NCI-H146 treated with DMSO at 0.1 percent for 48 hours (cell line): ENCODE measurements around the gene TCF21.
"Not testable (repeated sequence)": the region's sequence is repeated elsewhere in the genome, so short reads cannot be mapped to it uniquely, and the experiment has no call there.

ENCODE experiments used
- DNase-seq: peaks from one replicate; lab custom pipeline; 2025; ENCODE audit not compliant: unreplicated experiment; lab: John Stamatoyannopoulos, UW

Gene TCF21

DNA sequence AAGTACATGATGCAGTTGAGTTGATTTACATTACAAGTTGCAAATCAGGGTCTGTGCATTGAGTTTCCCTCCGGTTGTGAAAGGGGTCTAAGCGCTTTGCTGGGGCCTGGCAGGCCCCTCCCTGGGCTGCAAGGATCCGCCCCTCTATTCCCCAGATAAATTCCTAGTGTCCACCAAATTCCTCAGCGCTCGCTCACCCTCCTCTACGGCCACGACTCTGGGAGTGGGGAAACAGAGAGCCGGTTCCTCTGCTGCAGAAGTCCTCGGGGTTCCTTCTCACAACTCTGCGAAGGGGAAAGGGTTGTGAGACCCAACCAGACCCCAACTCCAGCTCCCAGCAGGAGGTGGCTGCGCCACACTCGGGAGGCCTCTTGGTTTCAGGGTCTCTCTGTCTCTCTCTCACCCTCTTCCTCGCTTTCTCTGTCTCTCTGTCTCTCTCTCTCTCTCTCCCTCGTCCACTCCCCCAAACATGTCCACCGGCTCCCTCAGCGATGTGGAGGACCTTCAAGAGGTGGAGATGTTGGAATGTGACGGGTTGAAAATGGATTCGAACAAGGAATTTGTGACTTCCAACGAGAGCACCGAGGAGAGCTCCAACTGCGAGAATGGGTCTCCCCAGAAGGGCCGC lies at the start of gene TCF21:
TCF21 (plus strand) TSS at position 185 of the 628 bp plus-strand sequence; CDS start at position 470, 285 bp downstream.
- no peak for DNase-seq

DNA sequence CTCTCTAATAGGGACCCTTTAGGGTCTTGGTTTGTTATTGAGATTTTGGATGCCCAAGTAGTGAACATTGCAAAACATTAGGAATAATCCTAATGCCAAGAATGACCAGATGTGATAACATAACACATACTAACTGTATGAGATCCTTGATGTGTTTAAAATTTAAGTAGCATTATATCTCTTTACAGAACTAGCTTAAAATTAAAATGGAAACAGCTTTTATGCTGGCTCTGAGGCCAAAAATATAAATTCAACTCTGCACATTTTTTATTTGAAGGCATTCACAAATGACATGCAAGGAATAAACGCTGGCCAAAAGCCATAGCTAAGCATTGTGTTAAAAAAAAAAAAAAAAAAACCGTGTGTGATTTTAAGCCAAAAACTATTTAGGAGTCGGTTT lies 47.7 kb upstream of the TCF21 start:
- DNase-seq = no peak

DNA sequence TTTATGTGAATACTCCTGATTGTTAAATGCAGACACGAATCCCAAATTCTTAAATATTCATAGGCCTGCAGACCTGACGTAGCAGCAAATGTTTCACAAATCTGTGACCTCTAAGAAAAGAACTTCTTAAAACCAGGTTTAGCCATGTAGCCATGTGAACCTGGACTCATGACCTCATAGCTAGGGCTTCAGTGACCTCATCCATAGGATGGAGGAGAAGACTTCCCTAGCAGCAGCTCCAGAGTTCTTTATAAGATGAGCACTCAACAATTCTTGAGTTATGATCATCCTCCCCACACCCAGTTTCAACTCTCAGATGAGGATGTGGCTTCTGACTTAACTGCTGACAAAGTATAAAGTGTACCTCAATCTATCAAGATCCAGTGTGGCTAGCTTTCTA lies 45.8 kb upstream of the TCF21 start:
- no peak for DNase-seq

DNA sequence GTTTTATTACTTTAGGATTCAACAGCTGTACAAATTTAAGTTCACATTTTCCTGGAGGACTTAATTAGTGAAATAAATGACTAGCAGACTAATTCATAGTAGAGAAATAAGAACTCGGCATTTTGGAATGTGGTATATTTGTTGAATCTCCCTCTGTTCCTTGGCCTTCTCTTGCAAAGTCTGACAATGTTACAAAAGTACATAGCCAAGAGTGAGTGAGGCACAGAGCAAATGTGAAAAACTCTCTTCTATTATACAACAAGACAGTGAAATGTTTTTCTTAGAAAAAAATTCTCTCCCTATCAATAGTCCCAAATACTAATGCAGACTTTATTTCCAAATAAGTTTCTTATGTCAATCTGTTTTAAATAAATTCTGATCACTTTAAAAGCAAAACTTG lies 44.2 kb upstream of the TCF21 start:
- no peak for DNase-seq

DNA sequence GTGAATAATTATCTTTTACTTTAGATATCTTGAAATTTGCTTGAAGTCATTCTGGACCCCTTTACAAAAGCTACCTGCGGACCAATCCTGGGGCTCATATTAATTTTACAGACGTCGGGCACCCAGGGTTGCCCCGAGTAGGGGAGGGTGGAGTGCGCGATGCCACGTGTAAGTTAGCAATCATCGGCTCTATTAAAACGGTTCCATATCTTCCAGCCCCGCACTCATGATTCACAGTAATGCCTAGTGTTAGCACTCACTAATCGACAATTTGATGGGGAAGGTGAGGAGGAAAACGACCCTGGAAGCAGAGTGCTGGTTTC lies 34.9 kb upstream of the TCF21 start:
- no peak for DNase-seq

DNA sequence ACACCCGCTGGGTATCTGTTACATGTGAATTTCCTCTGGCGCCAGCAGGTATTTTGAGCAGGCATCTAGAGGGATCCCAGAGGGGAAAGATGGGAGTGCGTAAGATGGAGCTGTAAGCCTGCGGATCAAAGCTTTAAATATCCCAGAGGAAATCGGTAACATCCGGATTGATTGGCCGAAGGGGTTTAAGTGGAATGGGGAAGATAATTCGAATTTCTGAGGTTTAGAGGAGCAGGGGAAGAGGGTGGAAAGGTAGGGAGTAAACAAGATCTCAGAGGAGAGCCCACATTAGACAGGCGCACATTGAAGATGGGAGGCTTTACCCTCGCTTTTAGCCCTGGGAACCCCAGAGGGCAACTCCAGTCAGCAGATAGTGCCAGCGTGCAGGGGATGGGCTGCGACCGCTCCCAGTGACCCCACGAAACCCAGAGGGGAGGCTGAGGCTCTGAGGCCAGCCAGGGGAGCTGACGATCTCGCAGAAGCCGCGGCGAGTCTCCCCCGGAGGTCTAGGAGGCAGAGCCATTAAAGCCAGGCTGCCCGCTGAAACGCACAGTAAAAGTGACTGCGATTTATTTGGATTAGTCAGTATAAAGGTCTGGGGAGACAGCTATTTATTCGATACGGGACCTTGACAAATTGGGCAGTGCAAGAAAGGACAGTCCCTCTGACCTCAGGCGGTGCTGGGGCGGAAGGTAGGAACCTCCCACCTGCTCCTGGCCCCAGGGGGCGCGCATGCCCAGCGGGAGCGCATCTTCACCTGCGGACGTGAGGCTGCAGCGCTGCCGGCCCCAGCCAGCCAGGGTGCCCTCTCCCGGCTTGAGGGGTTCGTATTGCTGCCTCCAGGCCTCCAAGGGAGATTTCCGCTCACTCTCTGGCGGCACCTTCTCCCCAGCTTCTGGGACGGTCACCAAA lies 34.3 kb upstream of the TCF21 start:
- peak; percentile 38 for DNase-seq

DNA sequence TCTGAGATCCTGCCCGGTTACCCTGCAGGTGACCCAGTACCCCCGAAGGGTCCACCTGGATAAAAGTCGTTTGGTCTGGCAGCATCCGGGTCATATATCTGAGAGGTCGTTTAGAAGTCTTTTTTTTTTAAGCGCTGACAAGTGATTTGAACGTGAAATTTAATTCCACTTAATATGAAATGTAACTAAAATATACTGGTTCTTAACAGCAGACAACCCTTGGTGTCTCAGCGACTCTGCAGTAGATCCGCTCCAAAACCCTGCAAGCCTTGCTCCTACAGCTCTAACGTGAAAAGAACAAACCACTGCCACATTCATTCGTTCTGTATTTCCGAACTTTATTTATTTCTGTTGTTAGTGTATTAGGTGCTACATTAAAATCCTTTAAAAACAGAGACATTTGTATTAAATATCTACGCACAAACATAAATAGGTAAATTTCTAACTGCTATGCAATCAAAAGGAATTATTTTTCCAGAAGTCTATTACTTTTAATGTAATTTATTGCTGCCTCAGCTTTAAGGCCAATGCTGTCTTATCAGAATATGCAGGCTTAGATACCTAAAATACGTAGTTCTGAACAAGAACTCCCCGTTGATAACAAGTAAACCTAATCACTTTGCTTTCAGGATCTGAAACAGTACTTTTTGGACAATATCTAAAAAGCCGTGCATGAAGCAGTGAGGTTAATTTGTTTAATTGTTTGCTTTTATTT lies 33.5 kb upstream of the TCF21 start:
- no peak for DNase-seq

DNA sequence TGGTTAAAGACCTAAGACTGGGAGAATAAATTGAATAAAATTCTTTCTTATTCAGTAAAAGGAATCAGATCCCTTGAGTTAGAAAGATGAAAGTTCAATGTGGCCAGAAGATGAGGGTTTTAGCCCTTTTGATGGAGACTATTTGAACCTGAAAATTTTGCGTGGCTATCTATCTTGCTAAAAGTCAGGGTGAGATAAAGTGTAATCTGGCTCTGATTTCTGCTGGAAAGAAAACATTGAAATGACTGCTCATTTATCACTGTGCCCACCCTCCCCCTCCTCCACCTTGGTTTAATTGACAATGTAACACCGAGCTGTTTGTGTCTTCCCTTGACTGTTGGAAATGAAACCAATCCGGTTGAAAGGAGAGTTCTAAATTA lies 32.9 kb upstream of the TCF21 start:
- DNase-seq = no peak

DNA sequence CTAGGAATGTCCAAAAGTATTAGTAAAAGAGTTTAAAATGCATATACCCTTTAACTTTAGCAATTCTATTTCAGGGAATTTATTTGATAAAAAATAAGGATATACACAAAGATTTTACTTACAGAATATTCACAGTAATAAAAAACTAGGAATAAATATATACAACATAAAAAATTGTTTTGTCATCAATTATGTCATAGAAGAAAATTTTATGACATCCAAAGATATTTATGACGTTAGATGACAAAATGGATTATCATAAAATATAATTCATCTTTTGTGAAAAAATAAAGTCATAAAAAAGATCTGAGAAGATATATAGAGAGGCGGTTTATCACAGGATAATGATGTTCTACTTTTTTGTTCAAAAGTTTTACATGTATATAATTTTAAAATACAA lies 32.0 kb upstream of the TCF21 start:
- no peak for DNase-seq

DNA sequence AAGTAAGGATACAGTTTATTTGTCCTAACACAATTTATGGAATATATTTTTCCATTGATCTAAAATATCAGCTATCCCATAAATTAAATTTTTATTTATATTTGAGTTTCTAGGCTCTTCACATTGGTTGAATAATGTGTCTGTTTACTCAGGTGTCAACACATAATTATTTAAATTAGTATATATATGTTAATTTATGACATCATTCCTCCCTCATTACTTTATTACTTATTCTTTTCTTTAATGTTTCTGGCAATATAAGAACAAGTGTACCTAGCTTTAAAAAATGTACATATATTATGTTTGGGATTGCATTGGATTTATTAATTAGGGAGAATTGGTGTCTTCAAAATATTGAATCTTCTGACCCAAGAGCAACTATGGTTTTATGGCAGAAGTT lies 31.2 kb upstream of the TCF21 start:
- DNase-seq = no peak

DNA sequence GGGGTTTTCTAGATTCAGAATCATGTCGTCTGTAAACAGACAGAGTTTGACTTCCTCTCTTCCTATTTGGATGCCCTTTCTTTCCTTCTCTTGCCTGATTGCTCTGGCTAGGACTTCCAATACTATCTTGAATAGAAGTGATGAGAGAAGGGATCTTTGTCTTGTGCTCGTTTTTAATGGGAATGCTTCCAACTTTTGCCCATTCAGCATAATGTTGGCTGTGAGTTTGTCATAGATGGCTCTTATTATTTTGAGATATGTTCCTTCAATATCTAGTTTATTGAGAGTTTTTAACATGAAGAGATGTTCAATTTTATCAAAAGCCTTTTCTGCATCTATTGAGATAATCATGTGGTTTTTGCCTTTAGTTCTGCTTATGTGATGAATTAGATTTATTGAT lies 27.6 kb upstream of the TCF21 start:
- DNase-seq = not testable (repeated sequence)

DNA sequence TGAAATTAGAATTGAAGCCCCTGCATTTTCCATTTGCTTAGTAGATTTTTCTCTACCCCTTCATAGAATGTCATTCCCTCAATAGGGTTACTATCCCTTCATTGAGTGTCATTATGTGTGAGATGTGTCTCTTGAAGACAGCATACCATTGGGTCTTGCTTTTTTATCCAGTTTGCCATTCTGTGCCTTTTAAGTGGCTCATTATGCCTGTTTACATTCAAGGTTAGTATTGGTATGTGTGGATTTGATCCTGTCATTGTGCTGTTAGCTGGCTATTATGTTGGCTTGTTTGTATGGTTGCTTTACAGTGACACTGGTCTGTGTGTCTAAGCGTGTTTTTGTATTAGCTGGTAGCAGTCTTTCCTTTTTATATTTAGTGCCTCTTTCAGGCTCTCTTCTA lies 25.7 kb upstream of the TCF21 start:
- no peak for DNase-seq

DNA sequence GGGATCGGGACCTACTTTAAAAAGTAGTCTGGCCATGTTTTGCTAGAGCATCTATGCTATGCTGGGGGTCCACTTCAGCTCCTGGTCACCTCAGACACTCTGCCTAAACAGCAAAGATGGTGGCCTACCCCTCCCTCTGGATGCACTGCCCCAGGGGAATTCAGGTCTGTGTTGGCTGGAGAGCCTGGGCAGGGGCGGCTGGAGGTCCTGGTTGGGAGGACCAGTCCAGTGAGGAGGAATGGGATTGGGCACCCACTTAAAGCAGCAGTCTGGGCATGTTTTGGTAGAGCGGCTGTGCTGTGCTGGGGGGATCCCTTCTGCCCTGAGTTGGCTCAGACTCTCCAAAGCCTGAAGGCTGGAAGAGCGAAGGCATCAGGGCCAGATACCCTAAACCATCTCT lies 23.2 kb upstream of the TCF21 start:
- no peak for DNase-seq

DNA sequence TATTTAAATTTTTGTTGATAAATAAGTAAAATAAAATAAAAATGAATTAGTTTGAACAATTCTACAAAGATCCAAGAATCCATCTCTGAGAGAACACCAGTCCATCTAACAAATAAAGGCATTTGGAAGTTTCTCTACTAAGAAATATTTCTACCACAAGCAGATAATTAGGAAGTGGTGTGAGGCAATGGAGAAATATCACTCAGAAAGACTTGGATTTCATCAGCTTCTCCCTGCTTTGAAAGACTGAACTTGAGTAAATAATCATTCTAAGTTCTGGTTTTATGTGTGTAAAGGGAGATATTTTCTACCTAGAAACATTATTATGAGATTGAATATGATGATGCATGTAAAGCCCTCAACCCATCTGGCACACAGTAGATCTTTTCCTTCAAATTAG lies 17.8 kb upstream of the TCF21 start:
- no peak for DNase-seq

DNA sequence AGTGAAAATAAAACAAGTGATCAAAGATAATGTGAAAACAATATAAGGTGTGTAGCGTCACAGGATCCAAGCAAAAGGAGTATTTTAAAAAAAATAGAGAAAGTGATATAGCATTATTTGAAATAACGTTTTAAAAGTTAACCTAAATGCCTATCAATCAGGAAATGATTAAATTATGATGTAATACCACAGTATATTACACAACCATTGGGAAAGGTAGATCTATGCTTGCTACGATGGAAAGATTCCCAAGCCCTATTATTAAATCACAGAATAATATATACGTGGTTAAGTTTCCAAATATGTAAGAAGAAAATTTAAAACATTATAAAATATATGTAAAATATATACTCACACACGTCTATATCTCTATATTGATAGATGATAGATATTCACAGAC lies 15.4 kb upstream of the TCF21 start:
- no peak for DNase-seq

DNA sequence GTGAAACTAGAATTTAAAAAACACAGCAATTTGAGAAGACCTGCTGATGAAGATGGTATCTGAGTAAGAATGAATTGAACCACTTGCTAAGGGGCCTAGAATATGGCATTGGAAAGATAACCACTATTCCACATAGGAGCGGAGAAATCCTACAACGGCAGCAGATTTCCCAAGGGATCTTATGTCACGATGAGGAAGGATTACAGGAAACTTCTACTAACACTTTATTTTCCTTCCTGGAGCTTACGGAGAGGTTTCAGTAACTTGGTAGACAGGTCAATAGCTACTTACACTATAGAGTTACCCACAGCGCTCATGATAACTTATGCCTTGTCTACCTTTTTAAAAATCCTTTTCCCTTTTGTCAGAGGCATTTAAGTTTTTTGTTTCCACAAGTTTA lies 11.8 kb upstream of the TCF21 start:
- DNase-seq = no peak

DNA sequence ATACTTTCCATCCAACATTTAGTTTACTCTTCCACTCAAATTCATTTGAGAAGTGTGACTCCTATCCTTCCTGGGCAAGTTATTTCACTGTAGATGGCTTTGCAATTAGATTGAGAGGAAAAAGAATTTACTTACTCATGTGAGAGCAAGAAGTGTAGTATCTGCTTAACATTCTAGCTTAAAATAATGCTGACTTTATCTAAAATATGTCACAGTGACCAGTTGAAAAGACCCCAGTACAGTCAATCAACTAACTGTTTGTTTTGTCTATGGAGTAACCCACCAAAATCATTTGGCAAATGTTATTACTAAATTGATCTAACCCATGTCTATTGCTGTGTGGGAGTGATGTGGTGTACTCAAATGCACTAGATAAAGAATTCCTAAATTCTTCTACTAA lies 8.9 kb upstream of the TCF21 start:
- DNase-seq = no peak

DNA sequence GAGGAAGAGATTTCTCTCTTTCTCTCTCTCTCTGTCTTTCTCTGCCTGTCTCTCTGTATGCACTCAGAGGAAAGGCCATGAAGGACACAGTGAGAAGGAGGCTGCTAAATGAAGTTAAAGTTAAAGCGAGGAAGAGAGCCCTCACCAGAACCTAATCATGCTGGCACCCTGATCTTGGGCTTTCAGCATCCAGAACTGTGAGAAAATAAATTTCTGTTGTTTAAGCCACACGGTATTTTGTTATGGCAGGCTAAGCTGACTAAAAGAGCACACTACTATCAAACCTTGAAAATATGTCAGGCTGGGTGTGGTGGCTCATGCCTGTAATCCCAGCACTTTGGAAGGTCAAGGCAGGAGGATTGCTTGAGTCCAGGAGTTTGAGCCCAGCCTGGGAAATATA lies 8.0 kb upstream of the TCF21 start:
- no peak for DNase-seq

DNA sequence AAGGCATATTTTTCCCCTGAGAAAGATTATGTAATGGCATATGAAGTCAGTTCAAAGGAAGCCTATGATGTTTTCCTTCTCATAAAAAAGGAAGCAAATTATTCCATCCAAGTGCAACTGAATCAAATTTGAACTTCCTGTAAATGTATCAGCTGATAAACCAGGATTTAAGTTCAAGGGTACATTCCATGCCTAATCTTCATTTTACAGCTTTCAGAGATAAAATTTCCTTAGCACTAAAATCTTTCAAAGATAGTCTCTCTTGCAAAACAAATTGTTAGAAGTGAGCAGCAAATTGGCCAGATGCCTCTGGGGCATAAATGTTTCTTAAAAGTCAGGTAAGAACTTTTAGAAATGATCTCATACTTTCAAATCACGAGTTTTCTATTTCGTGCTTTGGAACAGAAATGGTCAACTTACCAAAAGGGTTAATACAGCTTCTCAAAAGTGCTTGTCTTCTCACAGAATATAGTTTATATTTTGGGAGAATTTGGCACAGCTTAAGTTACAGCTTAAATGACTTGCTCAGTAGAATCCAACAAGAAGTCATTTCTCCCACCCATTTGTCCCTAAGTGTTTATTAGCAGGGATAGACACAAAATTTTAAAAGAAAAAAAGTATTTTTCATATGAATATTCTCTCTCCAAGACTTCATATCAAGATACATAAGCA lies 2.7 kb upstream of the TCF21 start:
- DNase-seq = no peak

DNA sequence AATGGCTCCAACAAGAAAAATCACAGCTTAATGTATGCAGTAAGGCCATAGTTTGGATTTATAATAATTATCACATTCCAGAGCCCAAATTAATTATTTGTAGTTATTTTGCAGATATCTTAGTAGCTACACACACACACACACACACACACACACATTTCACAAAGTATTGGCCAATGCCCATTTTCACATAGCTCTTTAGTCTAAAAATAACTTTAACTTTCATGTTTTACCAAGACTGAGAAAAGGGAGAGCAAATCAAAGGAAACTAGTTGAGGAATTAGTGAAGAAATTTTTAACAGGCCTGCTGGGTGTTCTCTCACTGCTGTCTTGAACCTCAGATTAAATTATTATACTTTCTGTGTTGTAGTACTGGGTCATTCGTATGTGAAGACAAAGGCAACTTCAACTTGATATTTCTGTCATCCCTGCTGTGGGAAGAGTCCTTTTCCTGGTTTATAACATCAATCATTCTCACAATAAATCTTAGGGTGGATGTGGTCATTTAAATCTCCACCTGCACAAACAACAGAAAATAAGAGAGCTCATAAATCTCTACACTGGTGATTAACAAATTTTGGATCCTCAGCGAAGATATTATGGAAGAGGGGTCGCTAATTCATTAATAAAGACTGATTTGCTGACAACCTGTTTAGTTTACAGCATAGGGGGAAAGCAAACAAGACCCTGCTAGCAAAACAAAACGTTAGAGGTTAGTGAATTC lies 1.6 kb upstream of the TCF21 start:
- DNase-seq = no peak

DNA sequence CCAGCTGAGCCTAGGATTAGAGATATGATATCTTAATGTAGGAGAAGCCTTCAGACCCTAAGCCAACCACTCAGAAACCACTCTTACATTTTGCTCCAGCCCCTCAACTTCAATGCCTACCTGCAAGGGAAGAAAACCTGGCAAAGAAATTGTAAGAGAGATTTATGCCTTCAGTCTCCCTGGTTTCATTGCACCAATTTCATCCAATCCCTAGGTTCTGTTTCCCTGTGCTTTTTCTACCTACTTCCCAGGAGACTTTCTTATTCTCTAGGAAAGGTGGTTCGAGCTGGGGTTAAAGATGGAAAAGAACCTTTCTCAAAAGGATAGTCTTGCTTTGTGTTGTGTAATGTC lies 1.1 kb upstream of the TCF21 start:
- DNase-seq = no peak
